ENCODE measurements around the gene AP2A2. TPM values are rescaled to one million over a fixed set of nuclear protein-coding genes. Genes with fewer than 3 reads are reported as not detected.
A peak's percentile ranks its signal among the peaks of the same experiment; 100 is the strongest.

AP2A2 gene
- total RNA-seq, 1 donor from 2014 or later, result 228 TPM

- Mint-ChIP-seq H3K36me3 (ENCODE audit: unreplicated experiment) (peaks cover 22% of the 10 kb centered on the region), H3K27ac (ENCODE audit: unreplicated experiment) (peak overlapping the region; percentile 62), H3K27me3 (ENCODE audit: unreplicated experiment) (peaks cover 19% of the 10 kb centered on the region)
Observed at GRCh38 chr11:1022411-1022810, 96.7 kb downstream of the AP2A2 start.

DNA sequence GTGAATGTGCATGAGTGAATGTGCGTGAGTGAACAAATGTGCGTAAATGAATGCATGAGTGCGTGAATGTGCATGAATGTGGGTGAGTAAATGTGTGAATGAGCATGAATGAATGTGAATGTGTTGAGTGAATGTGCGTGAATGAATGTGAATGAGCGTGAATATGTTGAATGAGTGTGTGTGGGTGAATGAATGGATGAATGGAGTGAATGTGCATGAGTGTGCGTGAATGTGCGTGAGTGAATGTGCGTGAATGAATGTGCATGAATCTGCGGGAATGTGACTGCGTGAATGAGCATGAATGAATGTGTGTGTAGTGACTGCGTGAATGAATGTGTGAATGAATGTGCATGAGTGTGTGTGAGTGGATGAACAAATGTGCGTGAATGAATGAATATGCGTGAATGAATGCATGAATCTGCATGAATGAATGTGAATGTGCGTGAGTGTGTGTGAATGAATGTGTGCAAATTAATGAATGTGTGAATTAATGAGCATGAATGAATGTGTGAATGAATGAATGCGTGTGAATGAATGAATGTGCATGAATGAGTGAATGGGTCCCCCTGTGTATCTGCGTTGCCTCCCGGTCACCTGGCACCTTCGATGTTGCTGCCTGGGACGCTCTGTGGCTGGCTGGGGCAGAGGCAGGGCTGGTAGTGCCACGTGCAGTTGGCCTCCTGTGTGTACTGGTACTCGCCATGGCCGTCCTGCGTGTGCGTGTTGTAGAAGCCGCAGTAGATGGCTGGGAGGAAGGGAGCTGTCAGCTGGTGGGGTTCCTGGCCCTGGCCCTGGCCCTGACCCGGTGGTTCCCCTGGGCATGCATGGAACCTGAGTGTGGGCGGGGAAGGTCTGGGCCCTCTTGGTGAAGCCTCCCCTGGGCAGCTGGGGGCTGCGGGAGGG lies 97.5 kb downstream of the AP2A2 start:
- Mint-ChIP-seq H3K4me1 (ENCODE audit: low read depth, unreplicated experiment) (peaks cover 2% of the 10 kb centered on the region), H3K27ac (ENCODE audit: unreplicated experiment) (peak overlapping the region; percentile 62), H3K4me3 (ENCODE audit: unreplicated experiment) (peak overlapping the region; percentile 5), H3K9me3 (ENCODE audit: unreplicated experiment) (peaks cover 15% of the 10 kb centered on the region), H3K36me3 (ENCODE audit: unreplicated experiment) (peaks cover 15% of the 10 kb centered on the region), H3K27me3 (ENCODE audit: unreplicated experiment) (peaks cover 12% of the 10 kb centered on the region)
- TF ChIP-seq, protein P1, sequence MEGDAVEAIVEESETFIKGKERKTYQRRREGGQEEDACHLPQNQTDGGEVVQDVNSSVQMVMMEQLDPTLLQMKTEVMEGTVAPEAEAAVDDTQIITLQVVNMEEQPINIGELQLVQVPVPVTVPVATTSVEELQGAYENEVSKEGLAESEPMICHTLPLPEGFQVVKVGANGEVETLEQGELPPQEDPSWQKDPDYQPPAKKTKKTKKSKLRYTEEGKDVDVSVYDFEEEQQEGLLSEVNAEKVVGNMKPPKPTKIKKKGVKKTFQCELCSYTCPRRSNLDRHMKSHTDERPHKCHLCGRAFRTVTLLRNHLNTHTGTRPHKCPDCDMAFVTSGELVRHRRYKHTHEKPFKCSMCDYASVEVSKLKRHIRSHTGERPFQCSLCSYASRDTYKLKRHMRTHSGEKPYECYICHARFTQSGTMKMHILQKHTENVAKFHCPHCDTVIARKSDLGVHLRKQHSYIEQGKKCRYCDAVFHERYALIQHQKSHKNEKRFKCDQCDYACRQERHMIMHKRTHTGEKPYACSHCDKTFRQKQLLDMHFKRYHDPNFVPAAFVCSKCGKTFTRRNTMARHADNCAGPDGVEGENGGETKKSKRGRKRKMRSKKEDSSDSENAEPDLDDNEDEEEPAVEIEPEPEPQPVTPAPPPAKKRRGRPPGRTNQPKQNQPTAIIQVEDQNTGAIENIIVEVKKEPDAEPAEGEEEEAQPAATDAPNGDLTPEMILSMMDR (IDR thresholded peaks at IDR 0.05; ENCODE audit: partially characterized antibody, unreplicated experiment), result no peak
- no peak for DNase-seq

More at GRCh38 chr11:1022411-1022810, 96.7 kb downstream of the AP2A2 start:
- DNase-seq, result no peak
- no peak overlapping the region for H3K4me3 Mint-ChIP-seq (ENCODE audit: unreplicated experiment)
- peaks cover 5% of the 10 kb centered on the region for H3K4me1 Mint-ChIP-seq (ENCODE audit: low read depth, unreplicated experiment)
- TF ChIP-seq, protein P1 (IDR thresholded peaks at IDR 0.05; ENCODE audit: partially characterized antibody, unreplicated experiment), result no peak
- H3K9me3 Mint-ChIP-seq (ENCODE audit: unreplicated experiment), result peaks cover 23% of the 10 kb centered on the region

DNA sequence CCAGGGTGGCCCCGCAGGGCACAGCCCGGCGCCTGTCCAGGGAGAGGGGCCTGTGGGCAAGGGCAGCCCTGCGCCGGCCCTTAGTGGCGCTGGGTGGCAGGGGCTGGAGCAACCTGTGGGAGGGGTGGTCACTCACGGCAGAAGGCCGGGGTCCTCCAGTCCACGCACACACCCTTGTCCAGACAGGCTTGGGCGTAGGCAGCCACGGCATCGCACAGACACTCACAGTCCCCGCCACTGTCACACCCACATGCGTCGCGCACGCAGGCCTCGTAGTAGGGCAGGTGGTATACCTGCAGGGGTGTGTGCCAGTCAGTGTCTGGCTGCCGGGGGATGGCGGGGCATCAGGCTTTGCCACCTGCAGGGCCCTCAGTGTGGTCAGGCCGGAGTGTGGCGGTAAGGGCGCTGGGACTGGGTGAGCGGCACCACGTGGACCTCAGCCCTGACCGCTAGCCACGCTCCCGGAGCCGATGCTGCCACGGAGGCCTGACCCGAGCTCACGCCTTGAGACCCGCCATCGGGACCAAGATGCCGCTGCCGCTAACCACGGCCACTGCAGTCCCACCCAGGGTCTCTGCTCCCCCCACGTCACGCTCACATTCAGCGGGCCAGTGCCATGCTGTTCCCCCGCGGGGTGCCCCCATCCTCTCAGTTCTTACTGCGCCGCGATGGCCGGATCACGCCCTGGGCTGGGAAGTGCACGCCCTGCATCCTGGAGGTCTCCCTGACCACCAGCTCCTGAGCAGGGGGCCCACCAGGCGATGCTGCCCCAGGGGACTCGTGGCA lies 98.3 kb downstream of the AP2A2 start:
- TF ChIP-seq, protein P1 (IDR thresholded peaks at IDR 0.05; ENCODE audit: partially characterized antibody, unreplicated experiment), result no peak
- DNase-seq, result no peak
- peaks cover 9% of the 10 kb centered on the region for H3K36me3 Mint-ChIP-seq (ENCODE audit: unreplicated experiment)
- H3K9me3 Mint-ChIP-seq (ENCODE audit: unreplicated experiment), result peaks cover 19% of the 10 kb centered on the region
- H3K4me1 Mint-ChIP-seq (ENCODE audit: low read depth, unreplicated experiment), result peaks cover 2% of the 10 kb centered on the region
- no peak overlapping the region for H3K27ac Mint-ChIP-seq (ENCODE audit: unreplicated experiment)
- H3K27me3 Mint-ChIP-seq (ENCODE audit: unreplicated experiment), result peaks cover 12% of the 10 kb centered on the region
- no peak overlapping the region for H3K4me3 Mint-ChIP-seq (ENCODE audit: unreplicated experiment)

DNA sequence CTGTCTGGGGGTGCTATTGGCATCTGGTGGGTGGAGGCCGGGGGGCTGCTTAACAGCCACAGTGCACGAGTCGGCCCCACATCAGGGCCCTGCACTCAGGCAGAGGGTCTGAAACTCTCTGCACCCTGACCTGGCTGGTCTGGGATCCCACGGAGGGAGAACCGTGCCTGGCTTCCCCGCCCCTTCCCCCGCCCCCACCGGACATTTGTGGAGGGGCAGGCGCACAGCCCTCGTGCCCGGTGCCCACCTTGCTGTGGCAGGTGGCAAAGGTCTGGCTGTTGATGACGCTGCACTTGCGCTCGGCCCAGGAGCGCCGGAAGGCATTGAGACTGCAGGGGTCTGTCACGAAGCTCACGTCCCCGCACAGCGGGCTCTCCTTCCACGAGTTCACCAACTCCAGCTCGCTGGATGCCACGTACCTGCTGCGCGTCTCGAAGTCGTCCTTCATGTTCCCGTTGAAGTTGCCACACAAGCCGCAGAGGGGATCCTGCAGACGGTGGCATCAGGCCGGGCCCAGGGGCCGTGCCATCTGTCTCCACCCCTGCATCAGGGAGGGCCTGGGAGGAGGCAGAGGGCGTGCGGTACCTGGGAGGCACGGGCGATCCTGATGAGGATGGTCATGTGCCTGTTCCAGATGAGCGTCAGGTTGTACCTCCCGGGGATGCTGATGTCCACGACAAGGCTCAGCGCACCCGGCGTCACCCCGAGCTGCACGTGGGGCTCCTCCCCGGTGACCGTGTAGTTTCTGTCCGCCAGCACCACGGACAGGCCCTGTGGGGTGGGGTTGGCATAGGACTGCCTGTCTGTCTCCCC lies 99.1 kb downstream of the AP2A2 start:
- no peak for DNase-seq
- peaks cover 12% of the 10 kb centered on the region for H3K27me3 Mint-ChIP-seq (ENCODE audit: unreplicated experiment)
- no peak overlapping the region for H3K4me3 Mint-ChIP-seq (ENCODE audit: unreplicated experiment)
- peaks cover 2% of the 10 kb centered on the region for H3K4me1 Mint-ChIP-seq (ENCODE audit: low read depth, unreplicated experiment)
- peaks cover 17% of the 10 kb centered on the region for H3K9me3 Mint-ChIP-seq (ENCODE audit: unreplicated experiment)
- TF ChIP-seq, protein P1 (IDR thresholded peaks at IDR 0.05; ENCODE audit: partially characterized antibody, unreplicated experiment), result no peak
- peaks cover 9% of the 10 kb centered on the region for H3K36me3 Mint-ChIP-seq (ENCODE audit: unreplicated experiment)
- H3K27ac Mint-ChIP-seq (ENCODE audit: unreplicated experiment), result no peak overlapping the region

Measured in glutamatergic neuron (in vitro differentiated cells).